HG03108 (cell line): Measurements from ENCODE around the gene FSHR.

Experiments used
- ATAC-seq: cut with Tn5 transposase; IDR thresholded peaks from one replicate; pipeline ENCODE4 v1.9.1; 2021; ENCODE audit warnings: moderate library complexity; ENCODE audit not compliant: unreplicated experiment

The FSHR gene

DNA sequence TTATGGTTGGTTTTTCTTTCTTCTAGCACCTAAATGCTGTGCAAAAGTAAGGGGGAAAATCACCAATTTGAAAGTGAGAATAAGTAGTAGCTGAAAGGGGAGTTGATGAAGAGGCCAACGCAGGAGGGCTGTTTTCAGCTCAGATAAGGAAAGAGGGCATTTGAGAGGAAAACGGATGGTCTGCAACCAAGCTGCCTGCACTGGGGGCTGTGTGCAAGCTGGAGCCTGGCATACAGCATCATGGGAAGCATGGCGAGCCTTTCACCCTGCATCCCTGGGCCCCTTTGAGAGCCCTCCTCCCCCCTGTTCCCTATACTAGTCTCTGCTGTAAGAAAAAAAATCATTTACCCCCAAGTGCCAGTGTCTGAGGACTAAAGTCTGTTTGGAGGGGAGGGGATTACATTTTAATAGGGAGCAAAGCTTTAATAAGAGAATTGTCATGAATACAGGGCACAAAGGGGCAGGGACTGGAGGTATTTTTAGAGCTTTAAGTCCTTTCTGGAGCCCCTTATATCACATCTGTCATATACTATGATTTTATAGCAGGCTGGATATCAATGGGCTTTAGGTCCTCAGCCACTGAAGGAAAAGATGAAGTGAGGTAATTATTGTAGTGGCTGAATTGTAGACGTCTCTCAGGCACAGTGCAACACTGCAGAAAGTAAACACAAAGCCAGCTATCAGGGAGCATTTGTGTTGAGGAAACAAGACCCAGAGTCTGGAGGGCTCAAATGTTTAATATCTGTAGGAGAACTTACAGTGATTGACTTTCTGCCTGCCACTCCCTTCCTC is 120.7 kb downstream of the FSHR start:
- ATAC-seq, result no peak

DNA sequence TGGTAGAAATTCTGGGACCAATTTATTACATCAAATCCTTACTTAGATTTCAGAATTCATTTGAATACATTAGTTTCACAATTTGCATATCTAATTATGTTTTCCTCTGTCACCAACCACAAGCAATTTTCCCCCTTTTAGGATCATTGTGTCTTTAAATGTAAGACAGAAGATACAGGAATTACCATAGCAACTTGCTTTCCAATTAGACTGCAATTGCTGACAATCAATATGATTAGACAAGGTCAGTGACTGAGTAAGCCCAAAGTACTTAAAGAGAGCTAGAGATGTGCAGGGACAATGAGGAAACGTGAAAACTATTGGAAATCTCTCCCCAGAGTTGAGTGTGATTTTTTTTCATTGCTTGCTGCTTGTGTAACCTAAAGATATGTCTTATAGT is 121.4 kb downstream of the FSHR start:
- ATAC-seq, result no peak

DNA sequence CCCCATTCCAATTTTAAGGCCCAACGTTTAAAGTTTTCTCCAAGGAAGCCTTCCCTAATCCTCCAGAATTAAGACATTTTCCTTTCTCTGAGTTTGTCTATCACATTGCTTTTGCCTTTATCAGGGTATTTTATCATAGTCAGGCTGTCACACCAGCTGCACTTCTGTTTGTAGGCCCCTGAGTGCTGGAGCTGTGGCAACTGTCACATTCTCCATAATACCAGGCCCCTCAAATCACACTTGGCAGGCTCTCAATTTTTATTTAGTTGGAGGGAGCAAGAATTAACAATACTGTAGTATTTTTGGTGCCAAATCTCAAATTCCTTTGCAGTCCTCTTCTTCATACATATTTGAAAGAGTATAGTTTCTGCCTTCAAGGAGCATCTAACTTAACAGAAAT is 122.2 kb downstream of the FSHR start:
- ATAC-seq, result no peak

DNA sequence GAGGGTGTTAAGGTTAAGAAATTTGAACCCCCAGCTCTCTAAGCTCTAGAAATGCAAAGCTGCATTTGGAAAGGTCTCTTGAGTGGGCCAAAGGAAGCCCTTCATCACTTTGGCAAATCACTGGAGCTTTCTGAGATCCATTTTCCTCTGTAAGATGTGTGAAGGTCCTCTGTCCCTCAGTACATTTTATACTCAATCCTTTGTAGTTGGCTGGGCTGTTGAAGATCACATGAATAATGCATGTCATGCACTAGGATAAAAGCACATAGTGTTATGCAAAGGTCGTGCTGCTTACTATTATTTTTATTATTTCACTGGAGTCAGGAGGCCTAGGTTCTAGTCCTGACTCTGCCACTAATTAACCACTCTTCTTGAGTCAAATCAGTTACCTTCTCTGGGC is 124.9 kb downstream of the FSHR start:
- no peak for ATAC-seq

DNA sequence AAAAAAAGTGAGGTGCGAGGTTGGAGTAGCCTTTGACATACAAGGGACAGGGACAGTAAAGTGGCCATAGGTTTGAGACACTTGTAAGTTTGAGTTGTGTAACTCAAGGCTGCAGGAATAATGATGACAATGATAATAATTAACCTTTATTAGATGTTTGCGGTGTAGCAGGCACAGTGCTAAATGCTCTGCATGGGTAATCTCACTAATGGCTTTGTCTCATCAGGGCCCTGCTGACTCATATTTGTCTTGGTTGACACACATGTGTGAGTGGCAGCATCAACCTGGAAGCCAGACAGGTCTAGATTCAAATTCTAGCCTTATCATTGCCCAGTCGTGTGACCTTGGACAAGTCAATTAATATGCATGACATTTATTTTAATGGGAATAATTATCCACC is 126.2 kb downstream of the FSHR start:
- ATAC-seq, result peak; percentile 97

DNA sequence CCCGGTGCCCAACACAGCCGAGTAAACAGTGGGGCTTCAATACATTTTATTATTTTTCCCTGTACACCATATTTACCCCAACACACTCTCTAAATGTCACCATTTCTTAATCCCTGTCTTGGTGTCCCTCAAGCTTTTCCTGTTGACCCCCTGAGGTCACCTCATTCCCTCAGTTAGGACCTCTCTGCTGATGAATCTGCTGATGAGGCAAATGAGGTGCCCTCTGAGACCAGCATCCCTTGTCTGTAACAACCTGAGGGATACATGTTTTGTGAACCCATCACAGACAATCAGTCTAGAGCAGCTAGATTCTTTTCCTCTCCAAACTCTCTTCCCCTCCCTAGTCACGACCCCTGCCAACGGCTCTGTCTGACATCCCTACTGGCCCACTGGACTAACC is 127.6 kb downstream of the FSHR start:
- no peak for ATAC-seq

DNA sequence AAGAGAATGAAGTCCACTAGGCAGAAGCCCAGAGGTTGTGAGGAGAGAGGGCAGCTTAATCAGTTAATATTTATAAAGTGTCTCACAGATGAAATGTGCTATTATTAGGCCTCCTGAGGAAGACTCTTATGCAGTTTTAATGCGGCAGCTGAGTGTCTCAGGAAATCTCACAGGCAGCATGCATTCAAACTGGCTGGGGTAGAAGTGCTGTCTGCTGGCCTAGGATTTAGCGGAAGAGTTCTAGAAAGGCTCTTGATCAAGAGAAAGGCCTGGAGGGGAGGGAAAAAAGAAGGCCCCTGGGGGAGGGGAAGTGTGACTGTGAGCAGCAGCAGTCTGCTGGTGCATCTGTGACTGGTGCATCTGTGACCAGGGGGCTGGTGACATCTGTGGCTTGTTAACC is 133.0 kb downstream of the FSHR start:
- no peak for ATAC-seq

DNA sequence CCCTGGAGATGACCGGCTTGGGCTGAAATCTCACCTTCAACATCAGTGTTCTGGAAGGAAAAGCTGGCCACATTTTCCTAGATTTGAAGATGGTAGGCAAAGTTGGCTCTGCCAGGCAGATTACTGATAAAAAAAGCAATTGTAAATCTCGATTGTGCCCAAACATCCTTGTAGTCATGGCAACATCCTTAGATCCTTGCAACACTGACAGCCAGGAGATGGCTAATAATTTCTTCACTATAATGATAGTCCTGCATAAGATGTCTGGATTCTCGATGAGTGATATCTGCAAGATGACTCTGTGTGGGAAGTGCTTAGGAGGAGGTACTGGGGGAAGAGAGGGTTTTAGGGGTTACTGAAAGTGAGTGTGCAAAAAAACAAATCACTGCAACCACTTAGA is 149.1 kb downstream of the FSHR start:
- ATAC-seq, result no peak

DNA sequence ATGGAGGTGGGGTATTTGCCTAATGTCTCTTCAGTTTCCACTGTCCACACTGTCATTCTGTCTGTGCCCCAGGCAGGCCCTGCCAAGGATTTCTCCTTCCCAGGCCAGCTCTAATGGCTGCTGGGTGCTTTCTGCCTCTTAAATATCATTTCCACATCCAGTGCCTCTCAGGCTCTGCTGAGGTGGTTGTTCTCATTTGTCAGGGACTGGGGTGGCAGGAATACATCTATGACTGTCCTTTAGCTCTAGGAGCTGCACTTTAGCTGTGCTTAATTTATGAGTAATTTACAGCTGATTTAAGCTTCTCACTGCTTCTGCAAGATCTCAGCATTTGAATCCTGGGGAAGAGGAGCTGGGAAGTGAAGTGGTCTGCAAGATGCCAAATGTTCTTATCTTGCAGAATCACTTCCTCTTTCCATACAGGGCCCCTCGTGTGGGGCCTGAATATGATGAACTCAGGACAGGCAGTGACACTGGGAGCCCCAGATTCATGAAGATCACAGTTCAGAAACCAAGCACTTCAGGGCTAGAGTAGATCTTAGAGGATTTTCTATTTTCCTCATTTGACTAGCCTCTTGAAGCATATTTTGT is 150.2 kb downstream of the FSHR start:
- no peak for ATAC-seq

DNA sequence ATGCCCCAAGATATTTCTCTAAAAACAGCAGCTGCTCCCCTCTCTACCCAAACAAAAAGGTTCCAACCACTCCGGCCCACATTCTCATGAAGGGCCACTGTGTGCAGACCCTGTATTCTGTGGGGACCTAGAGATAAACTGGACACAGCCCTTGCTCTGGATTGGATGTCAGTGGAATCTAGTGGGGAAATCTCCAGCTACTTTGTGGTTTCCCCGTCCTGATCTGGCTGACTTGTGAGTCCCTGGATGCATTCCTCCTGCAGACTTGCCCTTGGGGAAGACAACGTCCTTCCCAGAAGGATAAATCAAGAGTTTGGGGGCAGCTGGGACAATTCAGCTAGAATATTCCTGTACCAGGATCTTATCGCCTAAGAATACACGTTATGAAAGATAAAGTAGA is 151.1 kb downstream of the FSHR start:
- no peak for ATAC-seq

DNA sequence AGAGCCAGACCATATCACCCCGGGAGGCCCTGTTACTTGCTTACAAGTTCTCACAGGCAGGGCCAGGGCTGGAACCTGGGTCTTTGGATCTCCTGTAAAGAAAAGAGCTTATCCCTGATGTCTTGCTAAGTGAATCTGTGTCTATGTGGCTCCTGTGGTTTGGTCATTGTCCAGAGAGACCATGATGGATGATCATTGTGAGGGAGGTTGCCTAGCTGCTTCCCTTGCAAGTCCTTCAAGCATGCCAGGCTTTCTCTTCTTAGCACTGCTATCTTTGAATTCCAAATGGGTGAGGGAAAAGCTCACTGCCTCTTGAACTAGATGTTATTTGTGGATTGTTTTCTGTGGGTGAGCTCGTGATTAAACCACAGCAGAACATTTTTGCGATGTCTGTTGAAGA is 151.6 kb downstream of the FSHR start:
- no peak for ATAC-seq

DNA sequence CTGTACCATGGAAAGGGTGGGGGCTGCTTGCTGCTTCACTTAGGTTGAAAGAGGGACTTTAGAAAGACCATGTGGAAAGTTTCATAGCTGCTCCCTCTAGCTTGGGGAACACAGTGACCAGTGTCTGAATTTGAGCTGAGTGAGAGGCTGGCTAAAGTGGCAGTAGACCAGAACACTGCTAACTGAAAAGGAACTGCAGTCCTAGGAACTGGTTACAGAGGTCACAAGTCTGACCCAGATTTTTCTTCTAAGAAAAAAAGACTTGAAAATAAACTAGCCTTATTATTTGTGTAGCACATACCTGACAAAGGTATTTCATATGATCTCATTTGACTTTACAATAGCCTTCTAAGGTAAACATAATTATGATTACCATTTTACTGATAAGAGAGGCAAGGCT is 153.6 kb downstream of the FSHR start:
- no peak for ATAC-seq

DNA sequence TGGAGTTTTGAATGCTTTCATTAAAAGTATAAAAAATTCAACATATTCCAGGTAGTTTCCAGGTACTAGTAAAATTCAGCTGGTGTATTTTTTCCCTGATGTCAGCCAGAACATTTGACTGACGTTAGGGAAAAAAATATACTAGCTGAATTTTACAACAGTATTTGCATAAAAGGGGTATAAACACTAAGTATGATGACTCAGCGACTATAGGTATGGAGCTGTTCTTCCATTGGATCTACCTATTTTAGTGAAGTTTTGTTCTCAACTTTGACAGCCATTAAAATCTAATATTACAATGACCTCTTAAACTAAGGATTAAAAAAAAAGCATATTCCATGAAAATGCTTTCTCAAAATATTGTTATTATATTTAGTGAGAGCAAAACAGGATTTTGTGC is 155.9 kb downstream of the FSHR start:
- ATAC-seq, result no peak

DNA sequence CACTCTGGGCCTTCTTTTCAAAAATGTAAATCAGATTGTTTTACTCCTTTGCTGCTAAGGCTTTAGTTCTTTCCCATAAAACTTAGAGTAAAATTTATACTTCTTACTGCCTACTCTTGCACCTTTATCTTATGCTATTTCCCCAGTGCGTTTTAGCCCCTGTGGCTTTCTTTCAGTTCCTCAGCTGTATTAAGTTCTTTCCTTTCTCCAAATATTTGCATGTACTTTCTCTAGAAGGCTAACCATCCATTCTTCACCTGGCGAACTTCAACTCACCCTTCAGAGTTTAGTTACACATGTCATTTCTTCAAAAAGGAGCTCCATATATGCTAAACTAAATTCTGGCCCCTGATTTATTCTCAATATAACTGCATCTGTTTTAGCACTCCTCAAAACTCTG is 160.7 kb downstream of the FSHR start:
- peak; percentile 41 for ATAC-seq

DNA sequence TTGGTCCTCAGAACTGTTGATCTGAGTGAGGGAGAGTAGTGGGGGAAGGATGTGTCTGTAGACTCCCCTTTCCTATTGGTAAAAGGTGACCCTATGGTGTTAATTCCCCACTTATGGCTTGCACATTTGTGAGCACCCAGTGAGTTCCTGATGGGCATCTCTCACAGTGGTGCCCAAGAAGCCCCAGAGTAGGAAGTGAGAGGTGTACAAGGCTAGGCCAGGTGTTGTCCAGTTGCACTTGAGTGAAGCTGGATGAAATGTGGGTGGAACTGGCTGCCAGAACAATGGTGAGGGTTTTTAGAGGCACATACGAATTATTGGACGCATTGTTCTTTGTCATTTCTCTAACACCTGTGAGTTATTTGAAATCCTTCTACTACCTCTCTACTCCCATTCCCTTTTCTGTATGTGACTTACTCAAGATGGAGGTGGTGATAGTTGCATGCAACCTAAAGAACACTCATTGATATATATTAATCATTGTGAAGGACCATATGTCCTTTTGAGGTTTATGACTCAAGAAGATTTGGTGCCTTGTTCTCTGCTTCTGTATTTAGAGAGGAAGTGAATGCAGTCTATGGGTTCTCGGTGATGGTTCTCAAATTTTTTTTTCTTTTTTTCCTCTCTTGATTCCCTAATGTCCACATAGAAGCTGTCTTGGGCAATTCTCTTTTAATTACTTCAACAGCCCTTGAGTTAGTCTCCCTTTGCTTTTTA is 162.7 kb downstream of the FSHR start:
- ATAC-seq, result peak; percentile 50

DNA sequence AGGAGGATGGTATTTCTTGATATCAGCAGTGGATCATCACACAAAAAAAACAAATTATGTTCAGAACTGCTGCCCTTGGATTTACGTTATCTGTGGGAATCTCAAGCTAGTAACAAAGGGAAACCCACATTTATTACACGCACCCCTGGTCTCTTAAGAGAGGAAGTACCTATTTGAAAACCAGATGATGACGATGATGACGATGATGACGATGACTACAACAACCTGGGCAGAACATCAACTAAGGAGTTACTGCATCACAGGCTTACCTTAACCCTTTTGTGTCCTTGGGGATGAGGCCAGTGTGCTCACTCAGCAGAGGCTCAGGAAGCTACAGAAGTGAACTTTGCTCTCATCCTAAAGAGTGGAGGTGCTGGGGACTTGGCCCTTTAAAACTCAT is 169.4 kb downstream of the FSHR start:
- no peak for ATAC-seq

DNA sequence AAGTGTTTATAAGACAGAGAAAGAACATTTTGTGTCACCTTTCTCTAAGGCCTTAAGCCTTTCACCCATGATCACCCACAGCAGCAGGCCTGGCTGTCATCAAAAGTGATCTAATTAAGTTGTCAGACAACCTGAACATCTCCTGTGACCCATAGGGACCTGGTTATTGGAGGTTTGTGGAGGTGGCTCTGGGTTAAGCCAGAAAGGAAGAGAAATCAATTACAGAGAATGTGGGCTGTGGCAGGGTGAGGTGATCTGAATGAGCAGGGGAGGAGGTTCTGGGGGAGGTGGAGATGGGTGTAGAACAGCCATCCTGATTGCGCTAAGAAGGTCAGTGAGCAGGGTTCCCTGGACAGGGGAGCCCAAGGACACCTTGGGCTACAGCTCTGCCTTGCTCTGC is 170.8 kb downstream of the FSHR start:
- no peak for ATAC-seq

DNA sequence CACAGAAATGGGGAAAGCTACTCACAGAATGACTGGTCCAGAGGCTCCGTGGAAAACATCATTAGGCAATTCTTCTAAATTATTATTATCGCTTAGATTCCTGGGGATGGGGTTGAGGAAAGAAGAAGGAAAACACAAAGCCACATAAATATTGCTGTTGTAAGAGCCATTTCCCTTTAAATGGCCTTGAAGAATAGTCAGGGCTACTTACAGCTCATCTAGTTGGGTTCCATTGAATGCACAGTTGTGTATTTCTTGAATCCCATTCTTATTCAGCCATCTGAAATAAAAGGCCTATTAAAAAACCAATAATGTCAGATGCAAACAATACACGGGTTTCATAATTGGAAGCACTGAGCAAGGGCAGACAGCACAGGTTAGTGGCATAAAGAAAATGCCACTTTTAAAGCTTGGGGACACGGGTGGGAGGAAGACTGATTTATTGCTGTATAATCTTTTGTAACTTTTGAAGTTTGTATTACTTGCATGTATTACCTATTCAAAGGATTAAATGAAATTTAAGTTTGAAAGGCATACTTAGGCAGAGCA is 171.4 kb downstream of the FSHR start:
- no peak for ATAC-seq

DNA sequence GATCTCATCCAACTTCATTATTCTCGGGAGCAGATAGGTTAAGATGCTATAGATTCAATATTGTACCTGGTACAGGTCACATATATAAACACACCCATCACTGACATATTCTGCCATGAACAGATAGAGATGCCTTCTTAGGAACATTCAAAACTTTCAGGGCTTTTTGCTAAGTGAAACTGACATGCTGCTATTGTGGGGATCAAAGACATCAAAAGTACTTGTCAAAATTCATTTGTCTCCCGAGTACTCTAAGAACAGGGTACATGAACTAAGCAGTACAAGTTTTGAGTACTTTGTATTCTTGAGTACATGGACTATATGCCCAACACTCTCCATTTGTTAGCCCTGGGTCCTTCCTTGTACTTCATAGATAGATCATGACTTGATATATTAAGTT is 173.5 kb downstream of the FSHR start:
- no peak for ATAC-seq

DNA sequence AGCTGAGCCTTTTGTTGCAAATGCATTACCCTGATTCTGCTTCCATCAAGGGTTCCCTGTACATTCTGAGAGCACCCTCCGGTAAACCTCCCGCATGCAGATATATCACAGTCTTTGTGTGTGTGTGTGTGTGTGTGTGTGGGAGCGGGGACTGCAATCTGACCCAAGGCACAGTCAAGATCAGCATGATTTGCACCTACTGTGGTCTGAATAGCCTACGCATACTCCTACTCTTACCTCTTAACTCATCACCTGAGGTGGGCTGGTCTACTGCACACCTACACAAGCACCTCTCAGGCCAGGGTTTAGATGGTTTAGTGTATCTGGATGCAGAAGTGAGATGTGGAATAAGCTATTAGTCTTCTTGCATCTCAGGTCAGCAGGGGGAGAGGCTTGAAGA is 174.6 kb downstream of the FSHR start:
- no peak for ATAC-seq

DNA sequence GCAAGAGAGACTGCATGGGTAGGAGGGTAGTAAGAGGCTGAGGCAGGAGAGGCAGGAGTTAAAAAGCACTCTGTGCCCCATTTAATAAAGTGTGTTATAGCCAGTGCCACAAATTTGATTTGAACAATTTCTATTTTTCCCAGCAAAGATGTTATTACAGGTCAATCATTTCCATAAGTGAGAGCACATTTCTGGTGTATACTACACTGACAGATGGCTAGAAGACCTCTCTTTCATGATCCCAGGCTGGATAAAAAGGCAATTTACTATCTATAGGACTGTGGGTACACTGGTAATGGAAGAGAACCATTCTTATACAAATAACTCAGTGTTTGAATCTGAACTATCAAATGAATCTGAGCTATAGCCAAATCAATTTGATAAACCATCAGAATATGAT is 176.2 kb downstream of the FSHR start:
- ATAC-seq, result no peak

DNA sequence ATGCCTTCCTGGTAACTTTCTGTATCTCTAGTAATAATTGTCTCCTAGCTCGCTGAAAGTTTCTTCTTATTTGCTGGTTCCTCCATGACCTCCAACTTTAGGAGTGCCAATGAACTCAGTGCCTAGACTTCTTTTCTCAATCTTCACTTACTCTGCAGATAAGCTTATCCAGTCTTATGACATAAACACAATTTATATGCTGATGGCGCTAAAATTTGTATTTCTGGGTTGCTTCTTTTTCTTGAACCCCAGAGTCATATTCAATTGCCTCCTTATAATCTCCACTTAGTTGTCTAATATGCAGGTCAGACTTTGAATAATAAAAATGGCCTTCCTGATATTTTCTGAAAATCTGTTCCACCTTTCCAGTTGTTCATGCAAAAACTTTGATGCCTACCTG is 182.5 kb downstream of the FSHR start:
- no peak for ATAC-seq
